Measurements from ENCODE around the gene RFX6. TPM values are rescaled to one million over a fixed set of nuclear protein-coding genes. Genes with fewer than 3 reads are reported as not detected.

RFX6 gene
- total RNA-seq, 1 experiment from 2014 or later: 0.15 TPM

- CTCF ChIA-PET: interaction anchor here (1.0 to 2.0 kb wide), 2 partner anchors 84 to 86 kb away, joined by 3 to 6 read pairs; no protein-coding TSS in a partner anchor
- H3K27ac ChIP-seq (ENCODE audit: low read length): peak overlapping the region; percentile 93
- H3K27me3 ChIP-seq (ENCODE audit: low read length): no peaks in the 10 kb centered on the region
- H4K20me1 ChIP-seq (ENCODE audit: low read length): no peaks in the 10 kb centered on the region
- DNase-seq (peak; percentile 56), ATAC-seq (peak; percentile 77)
- H3K4me2 ChIP-seq (ENCODE audit: low read length): peak overlapping the region; percentile 75
- intact Hi-C loops (cut with micrococcal nuclease): loop anchor here (5.0 kb wide), 1 partner anchor 35 kb away; no protein-coding TSS in a partner anchor
- H3F3A ChIP-seq (ENCODE audit: low read length, unreplicated experiment): no peaks in the 10 kb centered on the region
- H3K9ac ChIP-seq (ENCODE audit: low read length): peak overlapping the region; percentile 62
- H3K36me3 ChIP-seq (ENCODE audit: low read depth, low read length): no peaks in the 10 kb centered on the region
- no TSS peak for BruUV-seq (replicated peaks)
- no peaks in the 10 kb centered on the region for H3K9me3 ChIP-seq (ENCODE audit: low read length)
- peak overlapping the region; percentile 67; the same call in 1 of the 2 replicates for H2AFZ ChIP-seq (ENCODE audit: low read length)
- POLR2A ChIA-PET (ENCODE audit: unreplicated experiment): interaction anchor here (0.6 to 0.8 kb wide), 2 partner anchors 48 to 90 kb away, joined by 3 to 9 read pairs; partner anchors contain the start of gene RFX6
- peaks cover 25% of the 10 kb centered on the region for H3K4me1 ChIP-seq (ENCODE audit: insufficient read depth, low read length)
- no peak for TF ChIP-seq EZH2 (IDR thresholded peaks at IDR 0.05; ENCODE audit: low read length, unreplicated experiment)
- TF ChIP-seq EZH2phosphoT487 (IDR thresholded peaks at IDR 0.05; ENCODE audit: borderline replicate concordance, low read length): no peak
- H3K79me2 ChIP-seq (ENCODE audit: low read length): no peaks in the 10 kb centered on the region
- peak overlapping the region; percentile 37; the same call in 1 of the 2 replicates for H3K4me3 ChIP-seq (ENCODE audit: low read length)
- H3K9me2 ChIP-seq (replicated peaks; ENCODE audit: low read length): no peaks in the 10 kb centered on the region
Observed at GRCh38 chr6:116966675-116967576, 89.9 kb downstream of the RFX6 start.

- H3F3A ChIP-seq (ENCODE audit: low read length, unreplicated experiment): no peaks in the 10 kb centered on the region
- no peak for TF ChIP-seq EZH2 (IDR thresholded peaks at IDR 0.05; ENCODE audit: low read length, unreplicated experiment)
- TF ChIP-seq EZH2phosphoT487 (IDR thresholded peaks at IDR 0.05; ENCODE audit: borderline replicate concordance, low read length): no peak
- peak; percentile 74 for TF ChIP-seq CTCF (conservative IDR thresholded peaks at IDR 0.05; ENCODE audit: low read depth, low read length)
- H3K9me3 ChIP-seq (ENCODE audit: low read length): no peaks in the 10 kb centered on the region
- no peaks in the 10 kb centered on the region for H3K27me3 ChIP-seq (ENCODE audit: low read length)
- CTCF ChIA-PET: interaction anchor here (0.6 to 2.0 kb wide), 3 partner anchors 86 to 94 kb away, joined by 3 to 6 read pairs (median 4); no protein-coding TSS in a partner anchor
- POLR2A ChIA-PET (ENCODE audit: unreplicated experiment): no interaction called here
- no peak overlapping the region for H2AFZ ChIP-seq (ENCODE audit: low read length)
- no TSS peak for BruUV-seq (replicated peaks)
- no peak overlapping the region for H3K9ac ChIP-seq (ENCODE audit: low read length)
- no peak overlapping the region for H3K4me3 ChIP-seq (ENCODE audit: low read length)
- no peaks in the 10 kb centered on the region for H3K79me2 ChIP-seq (ENCODE audit: low read length)
- no peaks in the 10 kb centered on the region for H3K9me2 ChIP-seq (replicated peaks; ENCODE audit: low read length)
- intact Hi-C loops (cut with micrococcal nuclease): loop anchor here (1.0 to 5.0 kb wide), 4 partner anchors 29 to 190 kb away; no protein-coding TSS in a partner anchor
- ATAC-seq: peak; percentile 33; the same call in 1 of the 2 replicates
- peak; percentile 64 for DNase-seq
- no peaks in the 10 kb centered on the region for H4K20me1 ChIP-seq (ENCODE audit: low read length)
- H3K36me3 ChIP-seq (ENCODE audit: low read depth, low read length): no peaks in the 10 kb centered on the region
- H3K27ac ChIP-seq (ENCODE audit: low read length): no peak overlapping the region
- H3K4me2 ChIP-seq (ENCODE audit: low read length): no peak overlapping the region
- H3K4me1 ChIP-seq (ENCODE audit: insufficient read depth, low read length): peaks cover 25% of the 10 kb centered on the region
Observed at GRCh38 chr6:116969211-116969863, 92.3 kb downstream of the RFX6 start.

GRCh38 chr6:116971959-116972358, 94.9 kb downstream of the RFX6 start:
- Histone ChIP-seq H2AFZ (ENCODE audit: low read length) (no peak overlapping the region), H3K9me3 (ENCODE audit: low read length) (no peaks in the 10 kb centered on the region), H3K4me3 (ENCODE audit: low read length) (no peak overlapping the region), H3K27ac (ENCODE audit: low read length) (no peak overlapping the region), H3K79me2 (ENCODE audit: low read length) (no peaks in the 10 kb centered on the region), H3K27me3 (ENCODE audit: low read length) (no peaks in the 10 kb centered on the region), H3K9me2 (replicated peaks; ENCODE audit: low read length) (no peaks in the 10 kb centered on the region), H3K36me3 (ENCODE audit: low read depth, low read length) (no peaks in the 10 kb centered on the region), H3K4me1 (ENCODE audit: insufficient read depth, low read length) (peaks cover 30% of the 10 kb centered on the region), H3F3A (ENCODE audit: low read length, unreplicated experiment) (no peaks in the 10 kb centered on the region), H3K4me2 (ENCODE audit: low read length) (no peak overlapping the region), H4K20me1 (ENCODE audit: low read length) (no peaks in the 10 kb centered on the region), H3K9ac (ENCODE audit: low read length) (no peak overlapping the region)
- peak; percentile 66 for TF ChIP-seq CTCF (conservative IDR thresholded peaks at IDR 0.05; ENCODE audit: low read depth, low read length)
- TF ChIP-seq EZH2phosphoT487 (IDR thresholded peaks at IDR 0.05; ENCODE audit: borderline replicate concordance, low read length): no peak
- DNase-seq (peak; percentile 62), ATAC-seq (no peak)
- intact Hi-C loops (cut with micrococcal nuclease): loop anchor here (1.0 kb wide), 2 partner anchors 217 to 345 kb away; no protein-coding TSS in a partner anchor
- ChIA-PET CTCF (no interaction called here), POLR2A (ENCODE audit: unreplicated experiment) (interaction anchor here (0.7 kb wide), 1 partner anchor 1685 kb away, joined by 5 read pairs; no protein-coding TSS in a partner anchor)
- BruUV-seq (replicated peaks): no TSS peak
